GM18526 (cell line): Measurements from ENCODE around the gene GALNT2.

Experiments used
- POLR2A ChIP-seq: IDR thresholded peaks from 3 replicates; pipeline ENCODE4 v1.6.1; 2011; ENCODE audit not compliant: insufficient read length; ENCODE audit errors: extremely low read depth

The GALNT2 gene

GRCh38 chr1:230107941-230108340, 40.9 kb downstream of the GALNT2 start:
- no peak for TF ChIP-seq POLR2A

DNA sequence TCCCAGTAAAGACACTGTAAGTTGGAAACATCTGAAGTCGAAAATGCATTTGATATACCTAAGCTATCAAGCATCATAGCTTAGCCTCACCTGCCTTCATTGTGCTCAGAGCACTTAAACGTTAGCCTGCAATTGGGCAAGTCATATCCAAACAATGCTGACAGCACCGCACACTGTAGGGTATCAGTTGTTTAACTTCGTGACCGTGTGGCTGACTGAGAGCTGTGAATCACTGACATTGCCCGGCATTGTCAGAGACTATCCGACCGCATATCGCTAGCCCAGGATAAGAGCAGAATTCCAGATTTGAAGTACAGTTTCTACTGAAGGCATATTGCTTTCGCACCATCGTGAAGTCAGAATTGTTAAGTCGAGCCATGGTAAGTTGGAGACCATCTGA, 41.5 kb downstream of the GALNT2 start:
- TF ChIP-seq POLR2A, result no peak

DNA sequence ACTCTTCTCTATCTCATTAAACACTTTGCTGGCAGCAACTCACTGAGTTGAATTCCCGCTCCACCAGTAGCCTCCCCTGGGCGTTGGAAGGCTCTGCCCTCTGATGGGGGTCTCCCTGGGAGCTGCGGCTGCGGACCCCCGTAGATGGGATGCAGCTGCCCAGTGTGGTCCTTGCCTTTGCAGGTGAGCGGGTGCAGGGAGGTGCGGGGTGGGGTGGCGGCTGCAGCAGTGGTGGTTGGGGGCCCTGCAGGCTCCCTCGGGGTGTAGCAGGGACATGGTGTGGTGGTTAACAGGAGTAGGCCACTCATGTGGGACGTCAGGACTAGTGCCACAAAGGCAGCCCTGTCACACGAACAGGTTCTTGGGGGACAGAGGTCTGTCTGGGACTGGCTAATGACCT, 42.0 kb downstream of the GALNT2 start:
- no peak for TF ChIP-seq POLR2A

GRCh38 chr1:230109895-230110667, 43.0 kb downstream of the GALNT2 start:
- TF ChIP-seq POLR2A, result peak; percentile 38

DNA sequence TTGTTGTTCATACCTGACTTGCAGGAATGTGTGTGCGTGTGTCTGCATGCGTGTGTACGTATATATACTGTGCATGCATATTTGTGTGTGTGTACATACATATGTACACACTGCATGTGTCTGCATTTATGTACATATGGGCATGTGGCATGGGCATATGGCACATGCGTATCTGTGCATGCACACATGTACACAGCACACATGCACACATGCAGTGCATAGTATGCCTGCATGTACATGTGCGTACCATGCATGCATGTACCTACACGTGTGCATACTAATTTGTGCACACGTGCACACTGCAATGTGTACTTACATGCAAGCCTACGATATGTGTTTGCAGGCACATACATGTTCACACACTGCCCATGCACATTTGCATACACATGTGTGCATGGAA, 43.9 kb downstream of the GALNT2 start:
- TF ChIP-seq POLR2A, result no peak

DNA sequence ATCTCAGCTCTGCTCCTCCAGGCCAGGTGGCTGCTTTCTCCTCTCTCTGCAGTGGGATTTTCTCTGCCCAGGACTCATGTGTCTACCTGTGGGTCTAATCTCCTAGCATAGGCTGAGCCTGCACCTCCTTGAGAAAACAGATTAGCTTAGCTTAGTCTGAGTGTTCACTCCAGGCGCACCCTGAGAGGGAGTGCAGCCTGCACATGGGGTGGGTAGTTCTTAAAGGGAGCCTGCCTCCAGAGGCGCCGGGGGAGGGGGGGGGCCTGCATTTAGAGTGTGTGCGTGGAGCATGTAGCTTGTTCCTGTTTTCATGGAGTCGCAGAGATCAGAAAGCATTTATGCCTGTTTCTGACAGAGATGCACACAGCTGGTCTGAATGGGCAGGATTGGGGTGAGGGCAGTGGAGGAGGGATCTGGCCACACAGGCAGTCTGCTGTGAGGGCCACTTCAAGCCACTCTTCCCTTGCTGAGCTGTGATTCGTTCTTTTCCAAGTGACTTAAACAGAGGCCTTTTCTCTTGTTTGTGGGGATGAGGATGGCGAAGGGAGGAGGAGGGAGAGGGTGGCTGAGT, 45.2 kb downstream of the GALNT2 start:
- TF ChIP-seq POLR2A, result no peak

DNA sequence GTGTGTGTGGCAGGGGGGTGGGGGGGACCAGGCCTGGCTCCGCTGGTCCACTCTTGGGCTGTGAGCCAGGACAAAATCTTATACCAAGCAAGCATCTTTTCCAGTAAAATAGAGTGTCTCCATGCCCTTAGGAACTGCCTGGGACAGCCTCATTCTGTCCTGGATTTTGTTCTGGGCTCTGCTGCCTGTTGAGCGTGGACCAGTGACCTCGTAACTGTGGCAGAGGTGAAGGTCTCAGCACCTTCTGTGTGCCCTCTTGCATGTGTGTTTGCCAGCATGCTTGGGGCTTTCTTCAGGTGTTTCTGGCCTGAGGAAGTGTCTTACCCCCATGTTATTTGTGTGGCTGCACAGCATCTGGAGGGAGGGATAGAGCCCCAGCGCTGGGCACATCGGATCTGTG, 45.7 kb downstream of the GALNT2 start:
- no peak for TF ChIP-seq POLR2A

- TF ChIP-seq POLR2A, result no peak
These were observed 46.2 kb downstream of the GALNT2 start for GRCh38 chr1:230113235-230113592.

- TF ChIP-seq POLR2A, result no peak
These were observed 46.7 kb downstream of the GALNT2 start for GRCh38 chr1:230113593-230114236.

DNA sequence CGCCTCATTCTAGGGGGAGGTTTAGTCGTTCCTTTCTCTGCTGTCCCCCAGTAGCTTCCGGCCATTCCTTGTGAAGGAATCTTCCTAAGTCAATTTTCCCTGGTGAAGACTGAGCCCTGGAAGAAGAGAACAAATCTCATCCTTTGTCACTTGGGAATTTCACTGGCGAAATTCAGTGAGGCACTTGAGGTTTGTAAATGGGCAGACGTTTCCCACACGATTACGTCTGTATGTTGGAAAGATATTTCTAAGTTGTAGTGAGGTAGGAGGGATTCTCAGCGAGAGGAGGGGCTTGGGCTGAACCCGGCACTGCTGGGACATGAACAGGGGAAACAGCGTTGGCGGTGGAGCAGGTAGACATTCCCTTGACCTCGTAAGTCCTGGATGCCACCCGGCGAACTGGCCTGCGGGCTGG, 47.2 kb downstream of the GALNT2 start:
- TF ChIP-seq POLR2A, result no peak

- TF ChIP-seq POLR2A, result no peak
These were observed 50.7 kb downstream of the GALNT2 start for GRCh38 chr1:230117694-230118093.

- no peak for TF ChIP-seq POLR2A
These were observed 52.3 kb downstream of the GALNT2 start for GRCh38 chr1:230119340-230119739.

- TF ChIP-seq POLR2A, result no peak
These were observed 53.4 kb downstream of the GALNT2 start for GRCh38 chr1:230120289-230120920.

- TF ChIP-seq POLR2A, result no peak
These were observed 53.9 kb downstream of the GALNT2 start for GRCh38 chr1:230120921-230121381.

- no peak for TF ChIP-seq POLR2A
These were observed 54.9 kb downstream of the GALNT2 start for GRCh38 chr1:230121950-230122349.
